Measurements from ENCODE around the gene NR6A1.
A peak's percentile ranks its signal among the peaks of the same experiment; 100 is the strongest.

NR6A1 gene

GRCh38 chr9:124504530-124505005 is 266.5 kb downstream of the NR6A1 start:
- no peak for DNase-seq (ENCODE audit: low read depth in 1 of 2, low spot score in 1 of 2)
- H3K4me3 ChIP-seq (replicated peaks; ENCODE audit: insufficient read depth, low read length), result 0 out of 2 replicates have a peak overlapping the region, but pooled peaks have one; percentile 4
- no peak for TF ChIP-seq CTCF (IDR thresholded peaks at IDR 0.05; ENCODE audit: insufficient read depth, low read length)
- no peak for TF ChIP-seq SPI1 (IDR thresholded peaks at IDR 0.05; ENCODE audit: borderline replicate concordance, low read depth)
- peaks cover 31% of the 10 kb centered on the region for H3K27me3 ChIP-seq (ENCODE audit: insufficient read depth, poor library complexity, severe bottlenecking)
- H3K27ac ChIP-seq (replicated peaks), result no peak overlapping the region

DNA sequence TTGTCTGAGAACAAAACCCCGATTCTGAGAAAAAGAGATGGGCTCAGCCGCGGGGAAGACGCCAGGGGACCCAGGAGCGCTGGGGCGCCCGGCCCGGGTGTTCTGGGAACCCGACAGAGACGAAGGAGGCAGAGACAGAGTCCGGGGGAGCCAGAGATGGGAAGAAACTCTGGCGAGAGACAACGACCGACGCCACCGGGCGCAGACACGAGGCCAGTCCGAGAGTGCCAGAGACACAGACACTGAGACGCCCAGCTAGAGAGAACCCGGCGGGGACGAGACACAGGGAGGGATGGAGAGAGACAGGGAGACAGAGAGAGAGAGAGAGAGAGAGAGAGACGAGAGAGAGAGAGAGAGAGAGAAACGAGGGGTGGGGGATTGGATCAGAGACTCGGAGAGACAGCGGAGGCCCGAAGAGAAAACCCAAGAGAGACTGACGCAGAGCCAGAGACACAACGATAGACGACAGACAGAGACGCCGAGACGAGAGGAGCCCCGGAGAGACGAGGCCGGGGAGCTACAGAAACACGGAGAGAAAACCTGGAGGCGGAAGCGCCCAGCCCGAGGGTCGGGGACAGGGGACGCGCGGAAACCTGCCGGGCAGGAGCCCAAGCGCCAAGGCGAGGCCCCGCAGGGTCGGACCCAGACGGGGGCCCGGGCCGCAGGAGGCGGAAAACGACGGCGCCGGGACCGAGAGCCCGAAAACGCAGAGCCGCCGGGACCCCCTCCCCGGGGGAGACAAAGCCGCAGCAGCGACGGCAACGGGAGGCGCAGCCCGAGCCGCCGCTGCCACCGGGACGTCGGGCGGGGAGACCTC is 267.2 kb downstream of the NR6A1 start:
- Histone ChIP-seq H3K27me3 (ENCODE audit: insufficient read depth, poor library complexity, severe bottlenecking) (peaks cover 31% of the 10 kb centered on the region), H3K27ac (replicated peaks) (no peak overlapping the region), H3K4me3 (replicated peaks; ENCODE audit: insufficient read depth, low read length) (0 out of 2 replicates have a peak overlapping the region, but pooled peaks have one; percentile 4)
- DNase-seq (ENCODE audit: low read depth in 1 of 2, low spot score in 1 of 2), result no peak
- TF ChIP-seq CTCF (IDR thresholded peaks at IDR 0.05; ENCODE audit: insufficient read depth, low read length), result no peak
- TF ChIP-seq POLR2AphosphoS5 (IDR thresholded peaks at IDR 0.05; ENCODE audit: low read depth), result no peak

DNA sequence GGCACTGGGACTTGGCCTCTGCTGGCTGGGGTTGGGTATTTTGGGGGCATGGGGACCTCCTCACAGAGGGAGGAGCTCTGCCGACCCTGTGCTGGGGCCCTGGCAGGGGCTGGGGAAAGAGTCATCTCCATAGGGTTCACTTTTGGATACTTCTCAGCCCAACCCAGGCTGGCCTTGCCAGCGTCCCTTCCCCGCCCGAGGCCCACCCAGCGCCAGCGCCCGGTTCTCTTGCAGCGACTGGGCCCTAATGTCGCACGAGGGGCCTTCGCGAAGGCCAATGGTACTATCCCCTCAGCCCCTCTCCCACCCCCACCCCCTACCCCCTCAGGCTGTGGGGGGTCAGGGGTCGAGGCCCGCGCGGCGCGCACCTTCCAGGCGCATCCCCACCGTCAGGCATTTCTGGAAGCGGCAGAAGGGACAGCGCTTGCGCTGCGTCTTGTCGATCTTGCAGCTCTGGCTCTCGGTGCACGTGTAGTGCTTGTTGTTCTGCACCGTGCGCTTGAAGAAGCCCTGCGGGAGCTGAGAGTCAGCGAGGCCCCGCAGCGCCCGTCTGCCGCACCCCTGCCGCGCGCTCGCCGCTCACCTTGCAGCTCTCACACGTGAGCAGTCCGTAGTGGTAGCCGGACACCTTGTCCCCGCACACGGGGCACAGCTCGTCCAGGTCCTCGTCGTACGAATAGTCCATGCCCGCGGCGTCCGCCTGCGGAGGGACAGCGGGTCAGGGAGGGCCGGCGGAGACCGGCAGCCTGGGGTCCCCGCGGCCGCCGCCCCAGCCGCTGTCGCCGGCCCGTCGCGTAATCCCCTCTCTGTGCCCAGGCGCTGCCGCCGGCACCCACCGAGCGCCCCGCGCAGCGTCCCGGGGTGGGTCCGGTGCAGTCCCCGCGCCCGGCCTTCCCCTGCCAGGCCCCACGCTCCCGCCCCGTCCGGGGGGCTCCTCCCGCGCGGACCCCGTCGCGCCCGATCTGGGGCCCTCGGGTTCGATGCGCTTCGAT is 268.1 kb downstream of the NR6A1 start:
- DNase-seq (ENCODE audit: low read depth in 1 of 2, low spot score in 1 of 2), result no peak
- Histone ChIP-seq H3K27me3 (ENCODE audit: insufficient read depth, poor library complexity, severe bottlenecking) (peaks cover 31% of the 10 kb centered on the region), H3K4me3 (replicated peaks; ENCODE audit: insufficient read depth, low read length) (no peak overlapping the region), H3K27ac (replicated peaks) (no peak overlapping the region)
- TF ChIP-seq, protein P1, sequence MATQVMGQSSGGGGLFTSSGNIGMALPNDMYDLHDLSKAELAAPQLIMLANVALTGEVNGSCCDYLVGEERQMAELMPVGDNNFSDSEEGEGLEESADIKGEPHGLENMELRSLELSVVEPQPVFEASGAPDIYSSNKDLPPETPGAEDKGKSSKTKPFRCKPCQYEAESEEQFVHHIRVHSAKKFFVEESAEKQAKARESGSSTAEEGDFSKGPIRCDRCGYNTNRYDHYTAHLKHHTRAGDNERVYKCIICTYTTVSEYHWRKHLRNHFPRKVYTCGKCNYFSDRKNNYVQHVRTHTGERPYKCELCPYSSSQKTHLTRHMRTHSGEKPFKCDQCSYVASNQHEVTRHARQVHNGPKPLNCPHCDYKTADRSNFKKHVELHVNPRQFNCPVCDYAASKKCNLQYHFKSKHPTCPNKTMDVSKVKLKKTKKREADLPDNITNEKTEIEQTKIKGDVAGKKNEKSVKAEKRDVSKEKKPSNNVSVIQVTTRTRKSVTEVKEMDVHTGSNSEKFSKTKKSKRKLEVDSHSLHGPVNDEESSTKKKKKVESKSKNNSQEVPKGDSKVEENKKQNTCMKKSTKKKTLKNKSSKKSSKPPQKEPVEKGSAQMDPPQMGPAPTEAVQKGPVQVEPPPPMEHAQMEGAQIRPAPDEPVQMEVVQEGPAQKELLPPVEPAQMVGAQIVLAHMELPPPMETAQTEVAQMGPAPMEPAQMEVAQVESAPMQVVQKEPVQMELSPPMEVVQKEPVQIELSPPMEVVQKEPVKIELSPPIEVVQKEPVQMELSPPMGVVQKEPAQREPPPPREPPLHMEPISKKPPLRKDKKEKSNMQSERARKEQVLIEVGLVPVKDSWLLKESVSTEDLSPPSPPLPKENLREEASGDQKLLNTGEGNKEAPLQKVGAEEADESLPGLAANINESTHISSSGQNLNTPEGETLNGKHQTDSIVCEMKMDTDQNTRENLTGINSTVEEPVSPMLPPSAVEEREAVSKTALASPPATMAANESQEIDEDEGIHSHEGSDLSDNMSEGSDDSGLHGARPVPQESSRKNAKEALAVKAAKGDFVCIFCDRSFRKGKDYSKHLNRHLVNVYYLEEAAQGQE (IDR thresholded peaks at IDR 0.05; ENCODE audit: insufficient replicate concordance, low read depth), result no peak
- TF ChIP-seq GABPA (IDR thresholded peaks at IDR 0.05; ENCODE audit: low read depth), result no peak
- TF ChIP-seq POLR2AphosphoS5 (IDR thresholded peaks at IDR 0.05; ENCODE audit: low read depth), result no peak
- no peak for TF ChIP-seq CTCF (IDR thresholded peaks at IDR 0.05; ENCODE audit: insufficient read depth, low read length)
- no peak for TF ChIP-seq SPI1 (IDR thresholded peaks at IDR 0.05; ENCODE audit: borderline replicate concordance, low read depth)

- no peak for DNase-seq (ENCODE audit: low read depth in 1 of 2, low spot score in 1 of 2)
- no peak overlapping the region for H3K27ac ChIP-seq (replicated peaks)
- H3K4me3 ChIP-seq (replicated peaks; ENCODE audit: insufficient read depth, low read length), result no peak overlapping the region
- peaks cover 31% of the 10 kb centered on the region for H3K27me3 ChIP-seq (ENCODE audit: insufficient read depth, poor library complexity, severe bottlenecking)
- TF ChIP-seq, protein P1 (IDR thresholded peaks at IDR 0.05; ENCODE audit: insufficient replicate concordance, low read depth), result no peak
- TF ChIP-seq POLR2AphosphoS5 (IDR thresholded peaks at IDR 0.05; ENCODE audit: low read depth), result no peak
Measured at GRCh38 chr9:124501771-124502320, 269.3 kb downstream of the NR6A1 start.

All from HL-60 (cell line).